T-cell (primary cell): ENCODE data around the gene PCGF2. TPM values are rescaled to one million over a fixed set of nuclear protein-coding genes. Genes with fewer than 3 reads are reported as not detected.

Source experiments
- ATAC-seq, 4 experiments: fragments of 200-7000 bp in 3 of 4; fragments of 150-1000 bp in 1 of 4; cut with Tn5 transposase; replicated peaks in 1 of 4; 1 replicate in 3 of 4; 2 replicates in 1 of 4; pipeline ENCODE4 v1.10.0; 2021; ENCODE audit warnings: moderate library complexity in 3 of 4, mild to moderate bottlenecking in 2 of 4, moderate number of reproducible peaks in 1 of 4
- CTCF ChIA-PET, 2 donors: fragments of 300-600 bp; sonication (Branson Sonifier 250); formaldehyde crosslinking; loops; one replicate each; lab custom pipeline; 2022; ENCODE audit warnings: antibody characterized with exemption in 2 of 2; lab: Charles Lee
- POLR2A ChIA-PET, 2 donors: fragments of 300-600 bp; sonication (Branson Sonifier 250); formaldehyde crosslinking; loops; one replicate each; lab custom pipeline; 2022; ENCODE audit warnings: antibody characterized with exemption in 2 of 2; lab: Charles Lee
- DNase-seq, 35 experiments: peaks; one replicate each; pipeline versions ENCODE4 v3.0.0 to v3.0.0-alpha.2; 2013 to 2023
- H3K27ac ChIP-seq: one replicate; pipeline ENCODE4 v1.5.1; 2013; ENCODE audit warnings: low read length
- H3K27me3 ChIP-seq, 2 experiments: replicated peaks in 1 of 2; 1 replicate in 1 of 2; 2 replicates in 1 of 2; pipeline versions ENCODE4 v1.6.1 to v1.7.0; 2013; ENCODE audit warnings: low read length in 1 of 2, mixed read lengths in 1 of 2; ENCODE audit not compliant: control insufficient read depth in 2 of 2, insufficient read depth in 2 of 2; ENCODE audit errors: extremely low read depth in 1 of 2
- H3K36me3 ChIP-seq, 2 donors: 1 replicate in 1 of 2; 2 replicates in 1 of 2; pipeline versions ENCODE4 v1.6.1 to v1.7.0; 2013; ENCODE audit warnings: low read length in 1 of 2; ENCODE audit not compliant: control insufficient read depth in 2 of 2, insufficient read depth in 1 of 2; ENCODE audit errors: extremely low read depth in 1 of 2
- H3K4me1 ChIP-seq, 2 experiments: 1 replicate in 1 of 2; 2 replicates in 1 of 2; pipeline versions ENCODE4 v1.6.1 to v1.7.0; 2013; ENCODE audit warnings: low read length in 2 of 2, mixed read lengths in 1 of 2; ENCODE audit not compliant: insufficient read depth in 2 of 2, control insufficient read depth in 1 of 2; ENCODE audit errors: extremely low read depth in 1 of 2
- H3K4me3 ChIP-seq, 2 donors: 1 replicate in 1 of 2; 2 replicates in 1 of 2; pipeline versions ENCODE4 v1.5.1 to v1.7.0; 2013; ENCODE audit warnings: mild to moderate bottlenecking in 2 of 2, low read length in 1 of 2, moderate library complexity in 1 of 2; ENCODE audit not compliant: control insufficient read depth in 1 of 2; ENCODE audit errors: extremely low read depth in 1 of 2
- H3K9me3 ChIP-seq: 2 replicates; pipeline ENCODE4 v1.7.0; 2013
- H3K27ac Mint-ChIP-seq, 2 donors: one replicate each; pipeline ENCODE4 v1.8.0; 2020 to 2021; ENCODE audit warnings: mild to moderate bottlenecking in 2 of 2, mixed read lengths in 2 of 2
- H3K27me3 Mint-ChIP-seq, 2 donors: one replicate each; pipeline ENCODE4 v1.8.0; 2021 to 2022; ENCODE audit warnings: mixed read lengths in 2 of 2
- H3K36me3 Mint-ChIP-seq: one replicate; pipeline ENCODE4 v1.8.0; 2021; ENCODE audit warnings: mixed read lengths
- H3K4me1 Mint-ChIP-seq, 3 donors: one replicate each; pipeline ENCODE4 v1.8.0; 2020 to 2022; ENCODE audit warnings: mixed read lengths in 3 of 3, mild to moderate bottlenecking in 1 of 3
- H3K4me3 Mint-ChIP-seq, 3 donors: one replicate each; pipeline ENCODE4 v1.8.0; 2020 to 2022; ENCODE audit warnings: mild to moderate bottlenecking in 3 of 3, mixed read lengths in 3 of 3, moderate library complexity in 3 of 3
- H3K9me3 Mint-ChIP-seq, 3 donors: one replicate each; pipeline ENCODE4 v1.8.0; 2020 to 2022; ENCODE audit warnings: mixed read lengths in 3 of 3
- WGBS: methylation state at CpG from one replicate; pipeline ENCODE4 v1.1.5; 2013; ENCODE audit warnings: missing lambda C conversion rate; ENCODE audit not compliant: insufficient coverage; 5-methylcytosine and 5-hydroxymethylcytosine counted together
- total RNA-seq, 35 experiments: library from RNA in 6 of 35; stranded (reverse) in 6 of 35; fragments of 120-200 nt in 1 of 35; gene quantifications; one replicate each; pipeline versions ENCODE4 v1.2.1 to v1.2.4 and lab custom pipeline; 2013 to 2026

Gene PCGF2
- total RNA-seq, 5 donors from 2014 or later (not counting 1 experiment from before 2014, with no cell fraction given), result 0.28 to 0.69 (median 0.53) TPM; not detected in 2

DNA sequence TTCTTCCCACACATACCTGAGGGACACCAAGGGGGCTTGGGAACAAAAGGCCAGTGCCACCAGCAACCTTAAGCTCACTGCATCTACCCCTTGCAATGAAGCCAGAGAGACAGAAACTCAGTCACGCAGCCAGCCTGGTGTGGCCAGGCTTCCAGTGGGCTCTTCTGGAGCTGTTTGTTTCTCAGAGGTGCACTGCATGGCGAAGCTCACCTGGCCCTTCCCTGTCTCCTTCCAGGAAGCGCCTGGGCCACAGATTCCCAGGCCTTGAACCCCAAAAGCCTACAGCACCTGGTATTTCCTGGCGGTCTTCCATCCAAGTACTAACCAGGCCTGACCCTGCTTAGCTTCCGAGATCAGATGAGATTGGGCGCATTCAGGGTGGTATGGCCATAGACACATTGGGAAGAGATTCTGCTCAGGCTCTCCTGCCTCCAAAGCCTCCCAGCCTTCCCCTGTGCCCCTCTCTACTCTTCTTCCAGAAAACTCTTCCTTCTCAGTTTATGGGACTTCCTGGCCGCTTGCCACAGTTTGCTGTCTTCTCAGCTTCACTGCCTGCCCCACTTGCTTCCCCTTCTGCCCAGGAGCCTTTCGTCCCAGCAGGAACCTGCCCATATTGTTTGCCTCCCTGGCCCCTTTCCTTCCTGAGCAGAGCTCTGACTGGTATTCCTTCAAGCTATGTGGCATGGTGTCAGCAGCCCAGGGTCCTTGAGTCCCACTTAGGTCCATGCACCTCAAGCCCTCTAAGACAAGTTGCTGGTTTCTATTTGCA, 16.4 kb downstream of the PCGF2 start:
- peak overlapping the region; percentile 82 to 85 for H3K27ac Mint-ChIP-seq
- Histone ChIP-seq H3K4me3 (peak overlapping the region; percentile 65 to 82), H3K27me3 (no peaks in the 10 kb centered on the region), H3K36me3 (peaks cover 4 to 8% of the 10 kb centered on the region in 2 donors), H3K9me3 (no peaks in the 10 kb centered on the region), H3K27ac (peak overlapping the region; percentile 68), H3K4me1 (peaks cover 21 to 82% of the 10 kb centered on the region in 2 experiments)
- DNase-seq (no peak), ATAC-seq (no peak)
- POLR2A ChIA-PET, result interaction anchor here in 1 of 2 donors (0.5 to 0.6 kb wide), 3 partner anchors 25 to 157 kb away, joined by 3 to 5 read pairs (median 4); no protein-coding TSS in a partner anchor
- H3K27me3 Mint-ChIP-seq, result no peaks in the 10 kb centered on the region
- 88% methylated on average over 7 of the region's 8 CpGs for WGBS
- peaks cover 64 to 80% (median 74%) of the 10 kb centered on the region in 3 donors for H3K4me1 Mint-ChIP-seq
- no peaks in the 10 kb centered on the region for H3K36me3 Mint-ChIP-seq
- H3K4me3 Mint-ChIP-seq, result peak overlapping the region; percentile 81 to 96 (median 86)
- CTCF ChIA-PET, result interaction anchor here (0.6 to 1.3 kb wide), 2 partner anchors 15 to 174 kb away, joined by 3 to 4 read pairs; no protein-coding TSS in a partner anchor
- no peaks in the 10 kb centered on the region for H3K9me3 Mint-ChIP-seq

DNA sequence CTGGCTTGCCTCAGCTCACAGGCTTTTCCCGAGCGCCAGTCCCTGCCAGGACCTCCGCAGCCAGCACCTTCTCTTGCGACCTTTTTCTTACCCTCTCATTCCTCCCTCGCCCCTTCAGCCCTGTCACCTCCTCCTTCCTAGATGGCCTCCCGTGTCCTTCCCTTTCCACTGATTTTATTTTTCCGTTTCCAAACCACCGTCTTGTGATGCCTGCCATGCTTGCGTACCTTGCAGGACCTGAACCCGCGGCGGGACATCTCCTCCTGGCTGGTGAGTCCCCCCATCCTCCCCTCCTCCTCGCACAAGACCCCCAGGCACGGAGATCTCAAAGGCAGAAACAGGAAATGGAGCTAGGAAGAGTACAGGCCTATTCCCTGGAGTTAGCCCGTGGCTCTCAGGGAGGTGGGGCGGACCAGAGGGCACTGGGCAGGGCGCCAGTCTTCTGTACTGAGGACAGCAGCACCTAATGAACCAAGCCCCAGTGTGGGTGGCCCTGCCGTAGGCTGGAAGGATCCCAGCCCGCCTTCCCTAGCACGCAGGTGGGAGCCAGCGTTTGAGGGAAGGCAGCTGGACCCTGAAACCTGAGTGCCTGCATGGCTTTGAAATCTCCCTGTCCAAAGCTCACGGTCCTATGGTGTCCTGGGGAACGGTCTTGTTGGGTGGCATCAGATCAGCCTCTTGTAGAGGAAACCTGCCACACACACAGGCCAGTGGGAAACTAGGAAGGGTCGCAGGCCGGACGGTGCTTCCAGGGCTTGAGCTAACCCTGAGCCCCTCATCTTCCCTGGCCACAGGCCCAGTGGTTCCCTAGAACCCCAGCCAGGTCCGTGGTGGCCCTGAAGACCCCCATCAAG, 17.4 kb downstream of the PCGF2 start:
- Mint-ChIP-seq H3K4me1 (peaks cover 71 to 88% (median 81%) of the 10 kb centered on the region in 3 donors), H3K9me3 (no peaks in the 10 kb centered on the region), H3K27me3 (no peaks in the 10 kb centered on the region), H3K27ac (peak overlapping the region; percentile 85 to 98), H3K4me3 (peak overlapping the region; percentile 81 to 96 (median 86)), H3K36me3 (no peaks in the 10 kb centered on the region)
- POLR2A ChIA-PET, result interaction anchor here in 1 of 2 donors (0.5 to 0.6 kb wide), 2 partner anchors 24 to 61 kb away, joined by 3 to 5 read pairs; no protein-coding TSS in a partner anchor
- peak overlapping the region; percentile 65 to 82 for H3K4me3 ChIP-seq
- DNase-seq (peak in 1 of 35 experiments; percentile 44), ATAC-seq (no peak)
- H3K36me3 ChIP-seq, result peaks cover 4 to 8% of the 10 kb centered on the region in 2 donors
- H3K4me1 ChIP-seq, result peaks cover 22 to 91% of the 10 kb centered on the region in 2 experiments
- H3K27me3 ChIP-seq, result no peaks in the 10 kb centered on the region
- H3K9me3 ChIP-seq, result no peaks in the 10 kb centered on the region
- CTCF ChIA-PET, result interaction anchor here (0.6 to 1.3 kb wide), 4 partner anchors 16 to 173 kb away, joined by 3 to 4 read pairs (median 3); partner anchors contain the start of gene PSMB3 (in 1 of the 2)
- 23% methylated on average over 22 of the region's 27 CpGs for WGBS
- peak overlapping the region; percentile 68 for H3K27ac ChIP-seq

DNA sequence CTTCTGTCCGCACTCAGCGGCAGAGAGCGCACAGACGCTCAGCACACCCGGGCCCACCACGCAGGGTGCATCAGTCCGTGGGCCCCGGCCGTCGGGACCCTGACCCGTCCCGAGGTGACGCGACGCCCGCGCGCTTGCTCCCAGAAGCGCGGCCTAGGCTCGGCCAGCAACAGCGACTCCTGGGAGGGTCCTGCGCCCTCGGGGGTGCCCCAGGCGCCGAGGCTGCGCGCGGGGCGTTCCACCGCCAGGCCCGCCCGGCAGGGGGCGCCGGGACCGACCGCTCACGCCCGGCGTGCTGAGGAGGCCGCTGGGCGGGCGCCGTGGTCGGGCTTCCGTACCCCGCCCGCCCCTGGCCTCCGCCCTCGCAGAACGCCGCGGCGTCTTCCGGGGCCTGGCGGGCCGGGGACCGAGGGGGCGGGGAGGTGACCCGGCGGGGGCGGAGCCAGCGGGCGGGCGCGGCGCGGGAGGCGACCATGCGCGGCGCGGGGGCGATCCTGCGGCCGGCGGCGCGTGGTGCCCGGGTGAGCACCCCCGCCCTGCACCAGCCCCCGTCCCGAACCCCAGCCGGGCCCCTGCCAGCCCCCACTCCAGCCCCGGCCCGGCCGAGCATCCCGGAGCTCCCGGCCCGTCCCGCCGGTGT, 18.1 kb downstream of the PCGF2 start, which contains the start of gene CISD3:
Gene CISD3 (plus strand): TSS at position 456 of the 640 bp plus-strand sequence. CDS start 18 bp downstream, at position 474.
- H3K36me3 ChIP-seq, result peaks cover 5 to 11% of the 10 kb centered on the region in 2 donors
- ChIA-PET CTCF (interaction anchor here (0.5 to 1.0 kb wide), 3 partner anchors 22 to 503 kb away, joined by 3 to 4 read pairs (median 3); partner anchors contain the start of gene PSMB3 (in 1 of the 2)), POLR2A (interaction anchor here in 1 of 2 donors (0.6 kb wide), 1 partner anchor 25 kb away, joined by 3 read pairs; no protein-coding TSS in a partner anchor)
- no peaks in the 10 kb centered on the region for H3K9me3 Mint-ChIP-seq
- peaks cover 25 to 92% of the 10 kb centered on the region in 2 experiments for H3K4me1 ChIP-seq
- H3K27me3 ChIP-seq, result no peaks in the 10 kb centered on the region
- H3K4me3 ChIP-seq, result peak within 1 kb of the TSS; percentile 65 to 82
- H3K27ac Mint-ChIP-seq, result peak within 1 kb of the TSS; percentile 90 to 98
- H3K27ac ChIP-seq, result peak within 1 kb of the TSS; percentile 93
- no peaks in the 10 kb centered on the region for H3K9me3 ChIP-seq
- DNase-seq (peak; percentile 68 to 94 (median 80)), ATAC-seq (peak; percentile 81 to 85 (median 84))
- H3K4me3 Mint-ChIP-seq, result peak within 1 kb of the TSS; percentile 81 to 96 (median 86)
- H3K36me3 Mint-ChIP-seq, result no peaks in the 10 kb centered on the region
- H3K4me1 Mint-ChIP-seq, result peaks cover 74 to 90% (median 85%) of the 10 kb centered on the region in 3 donors
- no peaks in the 10 kb centered on the region for H3K27me3 Mint-ChIP-seq
- WGBS, result under 1% methylated on average over 88 of the region's 92 CpGs

DNA sequence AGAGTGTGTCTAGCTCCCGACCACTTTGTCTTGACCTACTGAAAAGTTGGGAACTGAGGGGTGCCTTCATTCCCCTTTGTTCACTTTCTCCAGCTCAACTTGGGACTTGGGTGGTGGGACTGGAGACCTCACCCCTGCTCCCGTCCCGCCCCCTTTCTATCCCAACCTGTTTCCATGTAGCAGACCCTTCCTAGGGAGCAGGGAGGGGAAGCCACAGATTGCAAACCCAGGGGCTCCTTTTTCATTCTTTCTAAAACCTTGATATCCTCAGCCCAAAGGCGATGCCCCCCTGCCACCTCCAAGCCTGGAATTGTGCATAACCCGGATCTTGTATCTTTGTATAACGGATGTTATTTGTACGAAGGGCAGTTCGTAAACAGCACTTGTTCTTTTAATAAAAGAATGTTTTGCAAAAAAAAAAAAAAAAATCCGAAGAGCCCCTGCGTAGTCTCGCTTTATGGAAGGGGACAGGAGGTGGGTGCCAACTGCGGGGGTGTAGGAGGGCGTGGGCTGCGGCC, 18.7 kb downstream of the PCGF2 start:
- Histone ChIP-seq H3K27me3 (no peaks in the 10 kb centered on the region), H3K4me1 (peaks cover 28 to 93% of the 10 kb centered on the region in 2 experiments), H3K4me3 (peak overlapping the region; percentile 41 to 49), H3K36me3 (peaks cover 8 to 16% of the 10 kb centered on the region in 2 donors), H3K9me3 (no peaks in the 10 kb centered on the region), H3K27ac (peak overlapping the region; percentile 93)
- H3K4me1 Mint-ChIP-seq, result peaks cover 77 to 88% (median 83%) of the 10 kb centered on the region in 3 donors
- WGBS, result 3% methylated on average over 6 of the region's 14 CpGs
- no peak for ATAC-seq
- peak overlapping the region; percentile 87 to 90 for H3K27ac Mint-ChIP-seq
- H3K4me3 Mint-ChIP-seq, result peak overlapping the region; percentile 56 to 70 (median 64)
- no peaks in the 10 kb centered on the region for H3K27me3 Mint-ChIP-seq
- CTCF ChIA-PET, result interaction anchor here (0.5 to 1.0 kb wide), 3 partner anchors 22 to 504 kb away, joined by 3 to 5 read pairs (median 4); no protein-coding TSS in a partner anchor
- no peaks in the 10 kb centered on the region for H3K9me3 Mint-ChIP-seq
- no peaks in the 10 kb centered on the region for H3K36me3 Mint-ChIP-seq
- DNase-seq, result no peak
- POLR2A ChIA-PET, result no interaction called here

DNA sequence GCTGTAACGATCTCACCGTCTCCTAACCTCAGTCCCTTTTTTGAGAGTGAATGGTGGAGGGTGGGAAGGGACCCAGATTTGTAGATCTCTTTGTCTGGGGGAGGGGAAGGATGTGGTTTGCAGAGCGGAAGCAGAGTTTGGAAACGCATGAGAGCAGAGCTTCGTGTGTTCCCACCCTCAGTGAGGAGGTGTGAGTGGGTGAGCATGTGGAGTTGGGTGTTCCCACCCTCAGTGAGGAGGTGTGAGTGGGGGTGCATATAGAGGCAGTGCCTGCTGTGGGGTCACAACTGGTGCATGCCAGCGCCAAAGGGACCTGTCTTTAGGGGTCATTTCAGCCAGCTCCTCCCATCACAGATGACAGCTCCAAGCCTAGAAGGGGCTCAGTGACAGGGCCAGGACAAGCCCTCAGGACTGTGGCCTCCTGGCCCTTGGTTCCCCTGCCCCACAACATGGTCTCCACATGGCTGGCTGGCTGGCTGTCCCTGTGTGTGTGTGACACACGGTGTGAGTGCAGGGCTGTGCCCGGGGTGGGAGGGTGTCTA, 19.8 kb downstream of the PCGF2 start:
- Histone ChIP-seq H3K9me3 (no peaks in the 10 kb centered on the region), H3K4me3 (peak overlapping the region in 1 of 2 donors; percentile 35), H3K36me3 (peaks cover 6 to 17% of the 10 kb centered on the region in 2 donors), H3K27ac (peak overlapping the region; percentile 93), H3K27me3 (no peaks in the 10 kb centered on the region), H3K4me1 (peaks cover 28 to 88% of the 10 kb centered on the region in 2 experiments)
- ATAC-seq, result peak; percentile 59 to 64 (median 64)
- Mint-ChIP-seq H3K4me1 (peaks cover 72 to 83% (median 79%) of the 10 kb centered on the region in 3 donors), H3K9me3 (no peaks in the 10 kb centered on the region), H3K27me3 (no peaks in the 10 kb centered on the region), H3K27ac (peak overlapping the region; percentile 90 to 97), H3K36me3 (no peaks in the 10 kb centered on the region), H3K4me3 (peak overlapping the region; percentile 46 to 70 (median 64))
- WGBS, result 0% methylated on average over 3 of the region's 8 CpGs
- POLR2A ChIA-PET, result interaction anchor here in 1 of 2 donors (0.6 kb wide), 1 partner anchor 28 kb away, joined by 6 read pairs; no protein-coding TSS in a partner anchor
- DNase-seq, result peak; percentile 49 to 89 (median 76)
- CTCF ChIA-PET, result interaction anchor here (0.5 to 1.9 kb wide), 10 partner anchors 9 to 437 kb away, joined by 3 to 9 read pairs (median 4); partner anchors contain the start of genes MLLT6 (in 1 of the 2) and PSMB3 (in 1 of the 2)
